GM12801 (cell line): ENCODE data around the gene IRGQ.

Source experiments
- CTCF ChIP-seq: IDR thresholded peaks from one replicate; pipeline ENCODE4 v1.5.1; 2011; ENCODE audit warnings: control low read depth; ENCODE audit not compliant: insufficient read length; ENCODE audit errors: extremely low read depth

Gene IRGQ

GRCh38 chr19:43561139-43561970 lies 34.6 kb downstream of the IRGQ start:
- no peak for TF ChIP-seq CTCF

GRCh38 chr19:43560687-43561086 lies 35.2 kb downstream of the IRGQ start:
- no peak for TF ChIP-seq CTCF

- TF ChIP-seq CTCF: no peak
These were observed 40.7 kb downstream of the IRGQ start for GRCh38 chr19:43555185-43555770.

- no peak for TF ChIP-seq CTCF
These were observed 41.5 kb downstream of the IRGQ start for GRCh38 chr19:43554317-43554895.

- no peak for TF ChIP-seq CTCF
These were observed 42.3 kb downstream of the IRGQ start for GRCh38 chr19:43553656-43554055.

- TF ChIP-seq CTCF: no peak
These were observed 43.3 kb downstream of the IRGQ start for GRCh38 chr19:43552616-43553015.

GRCh38 chr19:43552198-43552450 lies 43.8 kb downstream of the IRGQ start:
- TF ChIP-seq CTCF: no peak
